LNCaP clone FGC (cell line): ENCODE measurements around the gene SLCO3A1.

ENCODE experiments used
- DNase-seq: peaks from one replicate; pipeline ENCODE4 v3.0.0-alpha.2; 2011; ENCODE audit warnings: low read depth
- H3K4me3 ChIP-seq: 2 replicates; pipeline ENCODE4 v1.5.1; 2011; ENCODE audit warnings: mild to moderate bottlenecking, low read depth, low read length, control low read depth
- TF ChIP-seq, protein P1 (sequence below): IDR thresholded peaks from 2 replicates; pipeline ENCODE4 v1.5.1; 2012; ENCODE audit warnings: mild to moderate bottlenecking; ENCODE audit not compliant: control insufficient read depth, insufficient read depth; ENCODE audit errors: extremely low read depth

Gene SLCO3A1

GRCh38 chr15:92143765-92144164 lies 290.3 kb downstream of the SLCO3A1 start:
- no peak for DNase-seq
- TF ChIP-seq, protein P1, sequence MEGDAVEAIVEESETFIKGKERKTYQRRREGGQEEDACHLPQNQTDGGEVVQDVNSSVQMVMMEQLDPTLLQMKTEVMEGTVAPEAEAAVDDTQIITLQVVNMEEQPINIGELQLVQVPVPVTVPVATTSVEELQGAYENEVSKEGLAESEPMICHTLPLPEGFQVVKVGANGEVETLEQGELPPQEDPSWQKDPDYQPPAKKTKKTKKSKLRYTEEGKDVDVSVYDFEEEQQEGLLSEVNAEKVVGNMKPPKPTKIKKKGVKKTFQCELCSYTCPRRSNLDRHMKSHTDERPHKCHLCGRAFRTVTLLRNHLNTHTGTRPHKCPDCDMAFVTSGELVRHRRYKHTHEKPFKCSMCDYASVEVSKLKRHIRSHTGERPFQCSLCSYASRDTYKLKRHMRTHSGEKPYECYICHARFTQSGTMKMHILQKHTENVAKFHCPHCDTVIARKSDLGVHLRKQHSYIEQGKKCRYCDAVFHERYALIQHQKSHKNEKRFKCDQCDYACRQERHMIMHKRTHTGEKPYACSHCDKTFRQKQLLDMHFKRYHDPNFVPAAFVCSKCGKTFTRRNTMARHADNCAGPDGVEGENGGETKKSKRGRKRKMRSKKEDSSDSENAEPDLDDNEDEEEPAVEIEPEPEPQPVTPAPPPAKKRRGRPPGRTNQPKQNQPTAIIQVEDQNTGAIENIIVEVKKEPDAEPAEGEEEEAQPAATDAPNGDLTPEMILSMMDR, result no peak

DNA sequence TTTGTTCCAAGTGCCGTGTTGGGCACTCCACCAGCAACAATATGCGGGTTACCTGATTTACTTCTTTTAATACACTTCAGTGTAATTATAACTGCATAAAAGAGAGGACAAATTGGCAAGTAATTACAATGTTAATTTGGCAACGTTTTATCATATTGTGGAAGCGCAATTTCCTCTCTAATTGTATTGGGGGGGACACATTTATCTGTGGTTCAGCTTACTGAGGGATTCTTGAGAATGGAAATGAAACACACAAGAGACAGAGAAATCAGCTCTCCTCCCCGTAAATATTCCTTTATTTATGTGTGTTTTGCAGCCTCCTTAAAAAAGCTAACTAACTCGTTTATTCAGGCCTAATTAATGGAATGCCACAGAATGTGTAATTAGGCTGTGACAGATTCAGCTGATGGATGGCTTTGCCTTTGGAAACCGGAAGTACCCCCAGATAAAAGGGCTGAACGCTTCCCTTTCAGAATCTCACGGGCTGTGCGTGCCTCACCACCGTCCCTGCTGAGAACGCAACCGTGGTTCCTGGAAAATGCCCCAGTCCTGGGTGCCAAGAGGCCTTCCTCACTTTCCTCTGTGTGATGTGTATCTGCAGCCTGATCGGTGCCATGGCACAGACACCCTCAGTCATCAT lies 293.1 kb downstream of the SLCO3A1 start:
- TF ChIP-seq, protein P1, result no peak
- H3K4me3 ChIP-seq, result no peak overlapping the region
- no peak for DNase-seq

More at GRCh38 chr15:92143765-92144164, 290.3 kb downstream of the SLCO3A1 start:
- no peak overlapping the region for H3K4me3 ChIP-seq

DNA sequence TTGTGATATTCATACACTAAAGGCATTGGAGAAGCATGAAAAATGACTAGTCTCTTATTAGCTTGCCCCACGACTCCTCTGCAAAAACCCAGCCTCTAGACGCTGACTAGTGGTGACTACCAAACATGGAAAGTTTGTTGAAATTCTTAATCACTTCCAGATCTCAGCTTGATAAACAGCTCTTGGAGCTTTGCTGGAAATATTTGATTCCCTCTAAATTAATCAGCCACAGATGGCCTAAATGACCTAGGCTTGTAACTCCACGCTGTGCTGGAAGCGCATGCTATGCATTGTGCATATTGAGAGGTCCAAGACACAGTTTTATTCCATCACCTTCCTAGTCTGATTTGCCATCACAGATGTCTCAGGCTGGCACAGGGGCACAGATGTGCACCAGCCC lies 295.5 kb downstream of the SLCO3A1 start:
- no peak for DNase-seq
- TF ChIP-seq, protein P1, result no peak
- no peak overlapping the region for H3K4me3 ChIP-seq

DNA sequence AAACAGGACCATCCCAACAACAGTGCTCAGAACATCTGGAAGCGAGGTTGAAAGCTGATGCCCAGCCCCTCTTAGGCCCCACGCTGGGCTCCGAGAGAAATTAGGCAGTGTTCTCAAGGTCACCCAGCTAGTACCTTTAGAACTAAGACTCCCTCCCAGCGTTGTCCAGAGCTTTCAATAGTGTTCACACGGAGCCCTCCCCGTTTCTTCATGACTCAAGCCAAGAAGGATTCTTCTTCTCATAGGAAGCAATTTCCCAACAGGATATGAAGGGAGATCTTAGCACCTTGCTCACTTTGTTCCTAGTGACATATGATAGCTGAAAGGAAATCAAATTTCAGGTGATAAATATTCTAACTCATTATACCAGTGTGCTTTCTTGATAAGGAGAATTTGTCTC lies 296.0 kb downstream of the SLCO3A1 start:
- TF ChIP-seq, protein P1, result no peak
- DNase-seq, result no peak
- H3K4me3 ChIP-seq, result no peak overlapping the region

DNA sequence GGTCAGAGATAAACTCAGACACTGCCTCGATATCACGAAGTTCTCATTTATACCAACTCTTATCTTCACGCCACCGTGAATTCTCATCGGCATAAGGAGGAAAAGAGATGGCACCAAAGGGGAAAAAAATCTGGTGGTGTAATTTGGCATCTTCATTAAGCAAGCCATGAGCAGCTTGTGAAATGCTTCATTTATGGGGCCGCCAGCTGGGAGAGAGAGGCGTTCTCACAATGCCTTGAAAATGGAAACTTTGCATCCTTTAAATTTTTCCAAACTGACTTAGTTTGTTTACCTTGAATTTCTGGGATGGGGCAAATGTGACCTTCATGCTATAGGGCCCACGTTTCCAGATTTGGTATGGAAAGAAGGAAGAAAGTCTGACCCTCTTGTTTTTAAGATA lies 297.7 kb downstream of the SLCO3A1 start:
- TF ChIP-seq, protein P1, result no peak
- no peak overlapping the region for H3K4me3 ChIP-seq

DNA sequence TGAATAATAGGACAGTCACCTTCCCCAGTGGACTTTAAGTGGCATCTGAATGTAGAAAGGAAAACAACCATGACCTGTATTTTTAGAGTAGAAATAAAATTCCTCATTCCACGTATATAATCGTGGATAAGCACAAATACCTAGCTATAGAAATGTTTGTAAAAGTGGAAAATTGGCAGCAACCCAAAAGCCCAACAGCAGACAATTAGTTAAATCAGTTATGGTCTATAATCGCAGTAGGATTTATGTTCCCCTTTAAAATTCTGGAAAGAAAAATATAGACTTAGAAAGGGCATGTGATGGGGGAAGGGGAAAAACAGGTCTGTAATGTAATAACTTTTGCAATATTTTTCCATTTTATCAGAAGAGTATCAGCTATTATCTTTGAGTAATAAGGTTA lies 298.2 kb downstream of the SLCO3A1 start:
- no peak overlapping the region for H3K4me3 ChIP-seq
- TF ChIP-seq, protein P1, result no peak
- no peak for DNase-seq

More for the DNA sequence above, 297.7 kb downstream of the SLCO3A1 start:
- no peak for DNase-seq

DNA sequence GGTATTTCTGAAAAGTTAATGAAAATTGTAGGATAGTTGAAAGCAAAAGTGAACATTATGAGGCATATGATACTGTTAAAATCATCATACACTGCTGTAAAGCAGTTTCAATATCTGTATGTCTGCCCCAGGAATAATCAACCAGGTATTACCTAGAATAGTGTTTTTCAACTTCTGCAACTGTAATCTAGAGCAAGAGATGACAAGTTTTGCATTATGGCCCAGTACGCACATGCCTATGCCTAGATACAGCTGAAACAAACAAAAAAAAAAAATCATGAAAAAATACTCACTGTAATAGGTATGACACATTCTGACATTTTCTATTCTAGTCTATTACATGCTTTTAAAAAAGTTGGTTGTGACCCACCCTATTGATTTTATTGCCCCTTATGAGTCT lies 299.5 kb downstream of the SLCO3A1 start:
- H3K4me3 ChIP-seq, result no peak overlapping the region
- no peak for DNase-seq
- TF ChIP-seq, protein P1, result no peak
